HepG2 (cell line): ENCODE measurements around the gene NECTIN2. TPM values are rescaled to one million over a fixed set of nuclear protein-coding genes. Genes with fewer than 3 reads are reported as not detected.

Experiments
- GABPA ChIP-seq, 2 experiments: IDR thresholded peaks; 2 replicates each; pipeline ENCODE4 v1.6.1; 2011 to 2016; ENCODE audit warnings: low read depth in 2 of 2, low read length in 1 of 2, missing biosample characterization in 1 of 2, missing genetic modification characterization in 1 of 2
- HCFC1 ChIP-seq: fragments of 150-350 bp; IDR thresholded peaks from 2 replicates; pipeline ENCODE4 v1.6.1; 2014; ENCODE audit warnings: low read depth, low read length
- JDP2 ChIP-seq: sonication (generic); formaldehyde crosslinking; IDR thresholded peaks from 2 replicates; pipeline ENCODE4 v1.8.1; 2022; ENCODE audit warnings: missing genetic modification reagents, borderline replicate concordance
- MED1 ChIP-seq: sonication (generic); formaldehyde crosslinking; IDR thresholded peaks from 2 replicates; pipeline ENCODE4 v1.4.0; 2020; ENCODE audit warnings: missing genetic modification reagents
- PCBP2 ChIP-seq: fragments of 200-400 bp; formaldehyde crosslinking; optimal IDR thresholded peaks from 2 replicates; pipeline ENCODE3; 2018; ENCODE audit warnings: low read length, low read depth; ENCODE audit not compliant: poor library complexity, severe bottlenecking
- SOX6 ChIP-seq, 2 experiments: fragments of 450-650 bp in 1 of 2; sonication (generic) in 1 of 2; formaldehyde crosslinking in 1 of 2; IDR thresholded peaks; 2 replicates each; pipeline versions ENCODE4 v1.4.0 to v1.6.1; 2017 to 2020; ENCODE audit warnings: antibody characterized with exemption in 1 of 2, mild to moderate bottlenecking in 1 of 2, missing genetic modification reagents in 1 of 2
- TCF7 ChIP-seq: sonication (generic); IDR thresholded peaks from 2 replicates; pipeline ENCODE4 v1.6.1; 2016; ENCODE audit warnings: antibody characterized with exemption, low read depth
- ZBTB39 ChIP-seq: sonication (generic); formaldehyde crosslinking; IDR thresholded peaks from 2 replicates; pipeline ENCODE4 v1.5.0; 2020; ENCODE audit warnings: missing genetic modification reagents
- ZHX2 ChIP-seq, 2 experiments: sonication (generic) in 1 of 2; formaldehyde crosslinking in 1 of 2; IDR thresholded peaks; 2 replicates each; pipeline versions ENCODE4 v1.6.1 to v1.9.0; 2014 to 2022; ENCODE audit warnings: antibody characterized with exemption in 1 of 2, borderline replicate concordance in 1 of 2, inconsistent platforms in 1 of 2, low read depth in 1 of 2, missing genetic modification reagents in 1 of 2
- ZNF512 ChIP-seq: sonication (generic); formaldehyde crosslinking; IDR thresholded peaks from 2 replicates; pipeline ENCODE4 v1.4.0; 2020; ENCODE audit warnings: mild to moderate bottlenecking, missing genetic modification reagents
- ZNF549 ChIP-seq: sonication (generic); formaldehyde crosslinking; IDR thresholded peaks from 2 replicates; pipeline ENCODE4 v1.5.0; 2020; ENCODE audit warnings: missing genetic modification reagents
- ZNF75D ChIP-seq: sonication (generic); formaldehyde crosslinking; IDR thresholded peaks from 2 replicates; pipeline ENCODE4 v1.8.1; 2023; ENCODE audit warnings: missing genetic modification reagents, mild to moderate bottlenecking, borderline replicate concordance
- polyA plus RNA-seq, 8 experiments: library from polyadenylated mRNA; depleted of rRNA in 3 of 8; stranded (reverse) in 7 of 8; unstranded in 1 of 8; fragments of >200 nt; fragmentation: Illumina TruSeq in 4 of 8; extraction: Trizol in 4 of 8; gene quantifications; 2 replicates each; pipeline versions ENCODE4 v1.2.1 to v1.2.3, GENCODE V29; 2011 to 2016; ENCODE audit warnings: low read depth in 4 of 8, missing spikeins in 1 of 8, mixed read lengths in 1 of 8; ENCODE audit not compliant: insufficient read depth in 1 of 8
- total RNA-seq, 5 experiments: library from RNA; depleted of rRNA; stranded (reverse); fragments of >200 nt; fragmentation: Illumina TruSeq; extraction: Trizol; gene quantifications; 2 replicates each; pipeline ENCODE4 v1.2.3, GENCODE V29; 2016; ENCODE audit warnings: low read depth in 1 of 5

NECTIN2 gene
- total and polyA plus RNA-seq, 2 of the 13 experiments (the other 11 are each of a cell fraction or from before 2014, with no cell fraction given) = 75.4 to 114 TPM

GRCh38 chr19:44905437-44906160 lies 59.5 kb downstream of the NECTIN2 start, which contains the start of gene APOE (continued):
- TF ChIP-seq ZHX2 (IDR thresholded peaks at IDR 0.05; ENCODE audit: low read depth) (no peak), ZHX2 (CRISPR knock-in tag; IDR thresholded peaks at IDR 0.05; ENCODE audit: borderline replicate concordance) (no peak; the same call in 1 of the 2 replicates), ZNF75D (CRISPR knock-in tag) (no peak), ZNF549 (CRISPR knock-in tag) (no peak), JDP2 (CRISPR knock-in tag) (no peak), PCBP2 (no peak), ZNF512 (CRISPR knock-in tag) (no peak), TCF7 (no peak), ZBTB39 (CRISPR knock-in tag) (no peak), GABPA (IDR thresholded peaks at IDR 0.05; ENCODE audit: low read depth, low read length) (no peak), GABPA (CRISPR knock-in tag; IDR thresholded peaks at IDR 0.05; ENCODE audit: low read depth) (no peak), MED1 (CRISPR knock-in tag) (peak; percentile 57; the same call in 1 of the 2 replicates), SOX6 (IDR thresholded peaks at IDR 0.05) (no peak), SOX6 (CRISPR knock-in tag; IDR thresholded peaks at IDR 0.05) (peak; percentile 35; the same call in 1 of the 2 replicates), HCFC1 (no peak)
